Daoy (cell line): ENCODE data around the gene DUSP23. TPM values are rescaled to one million over a fixed set of nuclear protein-coding genes. Genes with fewer than 3 reads are reported as not detected.

ENCODE experiments used
- DNase-seq: peaks from one replicate; pipeline ENCODE4 v3.0.0-alpha.2; 2015; ENCODE audit warnings: low read depth
- total RNA-seq: library from RNA; depleted of rRNA; stranded (reverse); fragments of >200 nt; shearing (Covaris generic); gene quantifications from 2 replicates; pipeline ENCODE4 v1.2.3, GENCODE V29; 2014; rRNA removed

Gene DUSP23
- total RNA-seq, 1 experiment from 2014 or later: 1.2 TPM

DNA sequence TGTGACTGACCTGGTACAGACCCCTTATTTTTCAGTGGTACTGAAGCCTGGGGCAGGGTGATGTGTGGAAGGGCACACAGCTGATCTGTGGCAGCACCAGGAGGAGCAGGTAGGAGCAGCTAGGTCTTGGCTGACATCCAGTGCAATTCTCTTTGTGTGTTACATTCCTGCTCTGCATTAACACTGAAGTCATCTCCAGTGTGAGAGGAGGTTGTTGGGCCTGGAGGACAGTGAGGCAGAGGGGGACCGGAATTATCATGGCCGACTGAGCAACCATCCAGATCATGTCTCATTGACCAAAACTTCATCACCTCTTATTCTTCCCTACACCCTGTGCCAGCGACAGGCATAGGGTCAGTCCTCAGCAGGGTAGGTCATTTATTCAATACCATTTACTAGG, 47.4 kb downstream of the DUSP23 start:
- DNase-seq: no peak

DNA sequence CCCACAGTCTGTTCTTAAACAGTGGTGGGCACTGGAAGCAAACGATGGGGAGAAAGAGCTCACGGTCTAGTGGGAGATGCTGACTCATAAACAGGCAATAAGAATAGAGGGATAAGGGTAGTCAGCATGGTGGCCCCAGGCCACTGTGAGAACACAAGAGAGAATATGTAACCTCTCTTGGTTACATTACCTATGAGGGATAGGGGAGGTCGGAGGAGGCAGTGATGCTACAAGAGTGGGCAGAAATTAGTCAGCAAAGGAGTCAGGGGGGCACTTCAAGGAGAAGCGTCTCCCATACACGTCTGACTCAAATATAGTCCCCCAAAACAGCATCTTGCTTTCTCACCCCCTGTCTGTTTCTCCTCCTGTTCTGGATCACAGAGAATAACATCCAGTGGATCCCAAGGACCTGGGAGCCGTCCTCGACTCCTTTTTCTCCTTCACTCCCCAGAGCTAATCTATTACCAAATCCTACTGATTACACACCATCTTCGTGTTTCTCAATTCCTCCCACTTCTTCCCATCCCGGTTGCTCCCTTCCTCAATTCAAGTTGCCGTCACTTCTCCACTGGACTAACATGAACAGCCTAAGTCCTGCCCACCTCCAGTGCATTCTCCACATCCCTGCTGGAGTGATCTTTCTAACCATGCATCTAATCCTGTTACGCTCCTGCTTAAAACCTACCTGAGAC, 48.0 kb downstream of the DUSP23 start:
- no peak for DNase-seq

DNA sequence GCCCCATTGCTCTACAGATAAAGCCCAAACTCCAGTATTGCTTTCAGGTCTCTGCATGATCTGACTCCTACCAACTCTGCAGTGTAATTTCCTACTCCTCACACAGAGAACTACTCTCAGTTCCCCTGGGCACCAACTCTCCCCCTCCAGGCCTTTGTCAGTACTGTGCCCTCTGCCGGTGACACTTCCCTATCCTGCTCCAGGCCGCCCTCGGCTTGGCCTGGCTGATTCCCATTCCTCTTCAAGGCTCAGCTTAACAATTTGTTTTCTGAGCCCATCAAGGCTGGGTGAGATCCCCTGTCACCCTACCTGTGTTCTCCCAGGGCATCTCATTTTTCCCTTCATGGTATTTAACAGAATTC, 48.5 kb downstream of the DUSP23 start:
- DNase-seq: peak; percentile 33

DNA sequence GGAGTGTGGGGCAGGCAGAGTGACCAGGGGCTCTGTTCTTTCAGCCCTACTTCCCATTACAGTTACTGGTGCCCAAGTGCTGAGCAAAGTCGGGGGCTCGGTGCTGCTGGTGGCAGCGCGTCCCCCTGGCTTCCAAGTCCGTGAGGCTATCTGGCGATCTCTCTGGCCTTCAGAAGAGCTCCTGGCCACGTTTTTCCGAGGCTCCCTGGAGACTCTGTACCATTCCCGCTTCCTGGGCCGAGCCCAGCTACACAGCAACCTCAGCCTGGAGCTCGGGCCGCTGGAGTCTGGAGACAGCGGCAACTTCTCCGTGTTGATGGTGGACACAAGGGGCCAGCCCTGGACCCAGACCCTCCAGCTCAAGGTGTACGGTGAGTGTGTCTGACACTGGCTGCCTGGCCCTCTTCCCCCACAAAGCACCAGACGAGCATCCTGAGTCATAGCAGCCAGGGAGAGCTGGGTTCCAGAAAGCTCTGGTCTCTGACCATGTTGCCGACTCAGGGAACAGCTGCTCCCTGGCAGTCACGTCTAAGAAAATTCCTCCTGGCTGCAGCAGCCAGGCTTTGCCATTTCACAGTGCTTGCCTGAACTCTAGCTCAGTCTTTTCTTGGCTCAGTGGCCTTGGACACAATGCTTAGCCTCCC, 49.2 kb downstream of the DUSP23 start:
- DNase-seq: peak; percentile 54

DNA sequence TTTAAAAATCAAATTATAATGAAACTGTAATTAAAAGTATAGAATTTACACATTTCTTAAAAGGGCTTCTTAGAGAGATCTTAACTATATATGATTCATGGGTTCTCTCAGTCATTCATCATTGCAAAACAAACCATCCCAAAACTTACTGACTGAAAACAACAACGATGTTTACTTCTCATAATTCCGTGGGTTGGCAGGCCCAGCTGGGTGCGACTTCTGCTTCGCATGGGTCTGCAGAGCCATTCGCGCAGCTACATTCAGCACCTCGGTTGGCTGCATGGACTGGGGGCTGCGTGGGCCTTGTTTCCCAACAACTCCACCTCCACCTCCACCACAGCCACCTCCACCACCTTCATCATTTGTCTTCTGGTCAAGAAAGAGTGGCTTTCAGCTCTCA, 50.0 kb downstream of the DUSP23 start:
- no peak for DNase-seq

DNA sequence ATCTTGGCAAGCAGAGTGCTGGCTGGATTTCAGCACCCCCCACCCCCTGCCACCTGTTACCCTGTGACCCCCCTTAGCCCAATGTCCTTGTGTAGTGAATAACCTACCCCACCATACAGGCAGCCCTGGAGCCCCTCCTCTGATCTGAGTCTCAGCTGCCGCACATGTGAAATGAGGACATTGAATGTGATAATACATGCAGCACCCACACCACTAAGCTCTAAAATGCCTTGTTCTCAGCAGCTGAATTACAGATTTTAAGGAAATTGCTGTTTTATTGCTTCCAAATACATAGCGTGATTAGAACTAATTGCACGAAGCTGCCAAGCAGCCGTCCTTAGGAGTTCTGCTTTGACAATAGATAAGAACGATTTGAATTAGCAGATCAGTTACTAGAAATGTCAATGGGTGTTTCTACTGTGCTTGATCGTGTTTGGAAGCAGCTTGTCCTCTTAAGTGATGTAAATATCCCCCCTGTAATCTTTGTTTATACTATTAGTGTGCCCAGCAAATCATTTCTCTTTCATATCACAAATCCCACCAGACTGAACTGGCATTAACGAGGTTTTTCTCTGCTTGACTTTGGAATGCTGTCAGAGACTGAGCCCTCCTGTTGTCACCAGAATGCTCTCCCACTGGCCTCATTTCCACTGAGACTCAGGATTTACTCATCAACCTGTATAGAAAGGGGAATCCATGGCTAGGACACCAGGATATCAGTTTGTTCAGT, 50.8 kb downstream of the DUSP23 start:
- DNase-seq: no peak

Other genes with a start within 250 kb of the DUSP23 start
- not detected in 2 replicates for gene OR10J5, start 245.0 kb upstream of the DUSP23 start, total RNA-seq
- not detected in 2 replicates for gene APCS, start 193.1 kb upstream of the DUSP23 start, total RNA-seq
- not detected in 2 replicates for gene CRP, start 66.4 kb upstream of the DUSP23 start, total RNA-seq
- not detected in 2 replicates for gene FCRL6, start 21.4 kb downstream of the DUSP23 start, total RNA-seq
- 0.18 and 0.63 TPM in 2 replicates for gene SLAMF8, start 45.9 kb downstream of the DUSP23 start, total RNA-seq
- gene VSIG8, start 81.7 kb downstream of the DUSP23 start, total RNA-seq: not detected in 2 replicates
- gene CFAP45, start 119.2 kb downstream of the DUSP23 start, total RNA-seq: 0.46 and 1.7 TPM in 2 replicates
- gene TAGLN2, start 144.5 kb downstream of the DUSP23 start, total RNA-seq: 570 and 651 TPM in 2 replicates
- 1.7 and 2.7 TPM in 2 replicates for gene IGSF9, start 164.7 kb downstream of the DUSP23 start, total RNA-seq
- gene SLAMF9, start 173.3 kb downstream of the DUSP23 start, total RNA-seq: 0.77 TPM in 1 of 2 replicates, not detected in the other